Endothelial cell of umbilical vein (primary cell): ENCODE measurements around the gene TTK. TPM values are rescaled to one million over a fixed set of nuclear protein-coding genes. Genes with fewer than 3 reads are reported as not detected.

Source experiments
- BruUV-seq: library from RNA; stranded (reverse); fragments of 400-500 nt; replicated peaks from 2 replicates; lab custom pipeline; 2021; lab: Mats Ljungman, UMichigan
- CTCF ChIA-PET: fragments of 300-600, 350-600 bp; sonication (Branson Sonifier 250); formaldehyde crosslinking; loops from one replicate; lab custom pipeline; 2021; ENCODE audit warnings: antibody characterized with exemption, inconsistent platforms; lab: Charles Lee
- POLR2A ChIA-PET: fragments of 300-600, 350-600 bp; sonication (Branson Sonifier 250); formaldehyde crosslinking; loops from one replicate; lab custom pipeline; 2021; ENCODE audit warnings: antibody characterized with exemption, inconsistent platforms; lab: Charles Lee
- DNase-seq: peaks from one replicate; pipeline ENCODE4 v3.0.0-alpha.2; 2011; ENCODE audit warnings: low read depth, low spot score
- FAIRE-seq: peaks from 2 replicates; lab custom pipeline; 2011; peaks lifted over from hg19 to GRCh38; lab: Jason Lieb, UNC
- H2AFZ ChIP-seq: 2 replicates; pipeline ENCODE4 v1.6.0; 2012; ENCODE audit warnings: low read depth, low read length, control low read depth, inconsistent platforms
- H3K27ac ChIP-seq: 2 replicates; pipeline ENCODE4 v1.5.1; 2011; ENCODE audit warnings: low read depth, mild to moderate bottlenecking, control low read depth, low read length, moderate library complexity; ENCODE audit not compliant: insufficient read depth
- H3K27me3 ChIP-seq, 2 experiments: 2 replicates each; pipeline versions ENCODE4 v1.6.0 to v1.6.1; 2011; ENCODE audit warnings: low read length in 2 of 2, mixed read lengths in 1 of 2; ENCODE audit not compliant: control insufficient read depth in 2 of 2, insufficient read depth in 2 of 2
- H3K36me3 ChIP-seq, 2 experiments: 2 replicates in 1 of 2; 3 replicates in 1 of 2; pipeline ENCODE4 v1.5.1; 2011; ENCODE audit warnings: low read length in 2 of 2, mild to moderate bottlenecking in 1 of 2, moderate library complexity in 1 of 2; ENCODE audit not compliant: control insufficient read depth in 2 of 2, insufficient read depth in 2 of 2; ENCODE audit errors: extremely low read depth in 1 of 2
- H3K4me1 ChIP-seq: 3 replicates; pipeline ENCODE4 v1.5.1; 2011; ENCODE audit warnings: mild to moderate bottlenecking, low read length; ENCODE audit not compliant: control insufficient read depth, insufficient read depth; ENCODE audit errors: extremely low read depth
- H3K4me2 ChIP-seq: 2 replicates; pipeline ENCODE4 v1.6.1; 2011; ENCODE audit warnings: low read length, control low read depth, mixed read lengths; ENCODE audit not compliant: insufficient read depth
- H3K4me3 ChIP-seq, 3 experiments: fragments of 200-600 bp in 1 of 3; sonication (generic), shearing (Covaris generic) in 1 of 3; replicated peaks in 1 of 3; 2 replicates each; pipeline ENCODE4 v1.5.1; 2011 to 2016; ENCODE audit warnings: control low read depth in 3 of 3, low read length in 3 of 3, mild to moderate bottlenecking in 2 of 3, inconsistent platforms in 1 of 3, low read depth in 1 of 3, moderate library complexity in 1 of 3; ENCODE audit not compliant: insufficient read depth in 1 of 3
- H3K79me2 ChIP-seq: 2 replicates; pipeline ENCODE4 v1.6.0; 2012; ENCODE audit warnings: low read length, inconsistent platforms; ENCODE audit not compliant: control insufficient read depth, insufficient read depth
- H3K9ac ChIP-seq: replicated peaks from 2 replicates; pipeline ENCODE3; 2011; ENCODE audit warnings: low read length, control low read depth; ENCODE audit not compliant: insufficient read depth; ENCODE audit errors: extremely low read depth
- H3K9me1 ChIP-seq: replicated peaks from 3 replicates; pipeline ENCODE4 v1.6.0; 2011; ENCODE audit warnings: mild to moderate bottlenecking, low read length; ENCODE audit not compliant: control insufficient read depth, insufficient read depth; ENCODE audit errors: extremely low read depth
- H3K9me3 ChIP-seq: replicated peaks from 2 replicates; pipeline ENCODE4 v1.5.1; 2012; ENCODE audit warnings: low read length, inconsistent platforms; ENCODE audit not compliant: control insufficient read depth, insufficient read depth
- H4K20me1 ChIP-seq: replicated peaks from 2 replicates; pipeline ENCODE3; 2011; ENCODE audit warnings: mild to moderate bottlenecking, low read length; ENCODE audit not compliant: control insufficient read depth, insufficient read depth; ENCODE audit errors: extremely low read depth
- FOS ChIP-seq: IDR thresholded peaks from 2 replicates; pipeline ENCODE4 v1.6.1; 2011; ENCODE audit warnings: mild to moderate bottlenecking, low read length, moderate library complexity, borderline replicate concordance; ENCODE audit not compliant: insufficient read depth
- GATA2 ChIP-seq: IDR thresholded peaks from 2 replicates; pipeline ENCODE4 v1.7.0; 2011; ENCODE audit warnings: low read depth, mild to moderate bottlenecking, moderate library complexity, mixed read lengths, low read length; ENCODE audit not compliant: insufficient read length, insufficient read depth
- JUN ChIP-seq: IDR thresholded peaks from 2 replicates; pipeline ENCODE4 v1.6.1; 2011; ENCODE audit warnings: borderline replicate concordance, low read depth; ENCODE audit not compliant: insufficient read length, insufficient read depth
- POLR2AphosphoS5 ChIP-seq: IDR thresholded peaks from 2 replicates; pipeline ENCODE4 v1.6.1; 2012; ENCODE audit warnings: low read depth, mild to moderate bottlenecking, control low read depth, low read length, moderate library complexity; ENCODE audit not compliant: insufficient read depth
- dilution Hi-C: fragments of 300-500 bp; cut with MboI; formaldehyde crosslinking; loops from one replicate; pipeline ENCODE4 v1.15.0; 2019; ENCODE audit warnings: low sequenced_read_pairs; ENCODE audit not compliant: extremely low pct_ligation_motif_present
- intact Hi-C: fragments of 100-400 bp; cut with micrococcal nuclease; formaldehyde crosslinking; loops from one replicate; pipeline ENCODE4 v1.10.0; 2022
- polyA plus RNA-seq, 4 experiments: library from polyadenylated mRNA; depleted of rRNA in 3 of 4; stranded (reverse) in 3 of 4; unstranded in 1 of 4; fragments of >200 nt; gene quantifications; 2 replicates each; pipeline versions ENCODE4 v1.2.1 to v1.2.3, GENCODE V29; 2011 to 2012; ENCODE audit warnings: missing spikeins in 1 of 4
- total RNA-seq: library from RNA; stranded (reverse); gene quantifications from 2 replicates; pipeline ENCODE4 v1.2.3, GENCODE V29; 2021
- TF ChIP-seq, protein P1 (sequence below), 2 donors: IDR thresholded peaks; 1 replicate in 1 of 2; 2 replicates in 1 of 2; pipeline ENCODE4 v1.5.1; 2011; ENCODE audit warnings: low read length in 2 of 2, mild to moderate bottlenecking in 2 of 2, moderate library complexity in 2 of 2, control low read depth in 1 of 2, inconsistent platforms in 1 of 2, low read depth in 1 of 2; ENCODE audit not compliant: insufficient read depth in 1 of 2; ENCODE audit errors: extremely low read depth in 1 of 2
- TF ChIP-seq, protein P2 (sequence below): IDR thresholded peaks from 2 replicates; pipeline ENCODE4 v1.6.1; 2011; ENCODE audit not compliant: insufficient read depth, insufficient read length

TTK gene
- total and polyA plus RNA-seq, 2 donors (not counting 3 experiments of a cell fraction or from before 2014, with no cell fraction given) = 4.1 to 29.4 TPM

DNA sequence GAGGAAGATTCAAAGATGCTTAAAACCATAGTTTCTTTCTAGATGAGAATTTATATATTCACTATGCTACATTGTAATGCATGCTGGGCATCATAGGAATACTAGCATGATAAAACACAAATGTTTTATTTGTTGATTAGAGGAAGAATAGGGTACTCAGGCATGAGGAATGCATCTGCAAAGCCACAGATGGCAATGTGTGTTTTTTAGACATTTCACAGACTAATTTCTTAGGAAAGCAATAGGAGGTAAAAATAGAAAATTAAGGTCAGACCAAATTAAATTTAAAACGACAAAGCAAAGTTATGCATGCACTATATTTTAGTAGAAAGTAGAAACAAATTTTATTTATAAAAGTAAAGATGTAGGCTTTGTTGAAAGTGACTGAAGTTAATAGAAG lies 2.1 kb downstream of the TTK start:
- no TSS peak for BruUV-seq
- H3K79me2 ChIP-seq = peaks cover 32% of the 10 kb centered on the region
- intact Hi-C loops = loop anchor here (5.0 kb wide), 1 partner anchor 101 kb away; the partner anchor contains the start of gene BCKDHB
- CTCF ChIA-PET = no interaction called here
- H3K4me1 ChIP-seq = peaks cover 9% of the 10 kb centered on the region
- peaks cover 0 to 7% of the 10 kb centered on the region in 2 experiments for H3K36me3 ChIP-seq
- no peaks in the 10 kb centered on the region for H3K27me3 ChIP-seq
- H4K20me1 ChIP-seq = no peaks in the 10 kb centered on the region
- FAIRE-seq (no peak), DNase-seq (no peak)
- no peak overlapping the region for H2AFZ ChIP-seq
- dilution Hi-C loops = no loop called here
- H3K9me3 ChIP-seq = no peaks in the 10 kb centered on the region
- H3K9ac ChIP-seq = no peak overlapping the region
- no peak overlapping the region for H3K4me3 ChIP-seq
- no peak overlapping the region for H3K4me2 ChIP-seq
- H3K27ac ChIP-seq = no peak overlapping the region
- POLR2A ChIA-PET = no interaction called here
- no peaks in the 10 kb centered on the region for H3K9me1 ChIP-seq
- TF ChIP-seq, protein P1, sequence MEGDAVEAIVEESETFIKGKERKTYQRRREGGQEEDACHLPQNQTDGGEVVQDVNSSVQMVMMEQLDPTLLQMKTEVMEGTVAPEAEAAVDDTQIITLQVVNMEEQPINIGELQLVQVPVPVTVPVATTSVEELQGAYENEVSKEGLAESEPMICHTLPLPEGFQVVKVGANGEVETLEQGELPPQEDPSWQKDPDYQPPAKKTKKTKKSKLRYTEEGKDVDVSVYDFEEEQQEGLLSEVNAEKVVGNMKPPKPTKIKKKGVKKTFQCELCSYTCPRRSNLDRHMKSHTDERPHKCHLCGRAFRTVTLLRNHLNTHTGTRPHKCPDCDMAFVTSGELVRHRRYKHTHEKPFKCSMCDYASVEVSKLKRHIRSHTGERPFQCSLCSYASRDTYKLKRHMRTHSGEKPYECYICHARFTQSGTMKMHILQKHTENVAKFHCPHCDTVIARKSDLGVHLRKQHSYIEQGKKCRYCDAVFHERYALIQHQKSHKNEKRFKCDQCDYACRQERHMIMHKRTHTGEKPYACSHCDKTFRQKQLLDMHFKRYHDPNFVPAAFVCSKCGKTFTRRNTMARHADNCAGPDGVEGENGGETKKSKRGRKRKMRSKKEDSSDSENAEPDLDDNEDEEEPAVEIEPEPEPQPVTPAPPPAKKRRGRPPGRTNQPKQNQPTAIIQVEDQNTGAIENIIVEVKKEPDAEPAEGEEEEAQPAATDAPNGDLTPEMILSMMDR (IDR thresholded peaks at IDR 0.05; ENCODE audit: extremely low read depth in 1 of 2, insufficient read depth in 1 of 2, low read depth in 1 of 2, low read length in 2 of 2) = no peak
- no peak for TF ChIP-seq POLR2AphosphoS5
- no peak for TF ChIP-seq JUN
- no peak for TF ChIP-seq GATA2
- TF ChIP-seq, protein P2, sequence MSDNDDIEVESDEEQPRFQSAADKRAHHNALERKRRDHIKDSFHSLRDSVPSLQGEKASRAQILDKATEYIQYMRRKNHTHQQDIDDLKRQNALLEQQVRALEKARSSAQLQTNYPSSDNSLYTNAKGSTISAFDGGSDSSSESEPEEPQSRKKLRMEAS = no peak
- no peak for TF ChIP-seq FOS
